Activated CD4-positive, alpha-beta T cell treated with anti-CD3 and anti-CD28 coated beads for 24 hours (primary cell): ENCODE results near the gene RCAN1.
"Not testable (repeated sequence)": the region's sequence is repeated elsewhere in the genome, so short reads cannot be mapped to it uniquely, and the experiment has no call there.

Source experiments
- DNase-seq, 2 donors: peaks; one replicate each; pipeline ENCODE4 v3.0.0-alpha.2; 2020; ENCODE audit warnings: low read depth in 2 of 2

The RCAN1 gene

DNA sequence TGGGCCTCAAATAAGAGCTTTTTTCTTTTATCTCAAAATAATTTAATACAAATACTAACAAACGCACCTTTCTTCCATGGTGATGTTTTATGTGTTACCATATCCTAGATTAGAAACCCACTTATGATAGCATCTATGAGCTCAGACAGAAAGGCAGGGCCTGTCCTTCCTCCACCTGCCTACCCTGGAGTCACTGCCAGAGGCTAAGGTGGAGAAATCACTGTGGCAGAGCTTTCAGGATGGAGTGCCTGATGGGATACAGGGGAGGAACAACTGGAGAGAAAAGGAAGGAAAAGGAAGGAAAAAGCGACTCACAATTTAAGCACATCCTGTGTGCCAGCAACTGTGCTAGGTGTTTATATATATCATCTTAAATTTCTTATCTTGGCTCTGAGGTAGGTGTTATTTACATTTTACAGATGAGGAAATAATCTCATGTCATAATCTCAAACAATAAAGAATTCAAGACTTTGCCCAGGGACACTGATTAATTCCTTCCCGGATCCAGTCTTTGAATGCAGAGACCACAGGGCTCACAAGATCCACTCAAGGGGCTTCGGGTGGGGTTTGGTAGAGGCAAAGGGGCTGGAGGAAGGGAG, 45.4 kb downstream of the RCAN1 start:
- no peak for DNase-seq

DNA sequence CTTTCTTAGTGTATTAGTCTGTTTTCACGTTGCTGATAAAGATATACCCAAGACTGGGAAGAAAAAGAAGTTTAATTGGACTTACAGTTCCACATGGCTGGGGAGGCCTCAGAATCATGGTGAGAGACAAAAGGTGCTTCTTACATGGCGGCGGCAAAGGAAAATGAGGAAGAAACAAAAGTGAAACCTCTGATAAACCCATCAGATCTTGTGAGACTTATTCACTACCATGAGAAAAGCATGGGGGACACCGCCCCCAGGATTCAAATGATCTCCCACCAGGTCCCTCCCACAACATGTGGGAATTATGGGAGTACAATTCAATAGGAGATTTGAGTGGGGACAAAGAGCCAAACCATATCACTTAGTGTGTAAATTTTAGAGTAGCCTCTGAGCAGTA, 46.1 kb downstream of the RCAN1 start:
- DNase-seq: not testable (repeated sequence)

- DNase-seq: no peak
Measured at GRCh38 chr21:34567604-34568155, 47.2 kb downstream of the RCAN1 start.

DNA sequence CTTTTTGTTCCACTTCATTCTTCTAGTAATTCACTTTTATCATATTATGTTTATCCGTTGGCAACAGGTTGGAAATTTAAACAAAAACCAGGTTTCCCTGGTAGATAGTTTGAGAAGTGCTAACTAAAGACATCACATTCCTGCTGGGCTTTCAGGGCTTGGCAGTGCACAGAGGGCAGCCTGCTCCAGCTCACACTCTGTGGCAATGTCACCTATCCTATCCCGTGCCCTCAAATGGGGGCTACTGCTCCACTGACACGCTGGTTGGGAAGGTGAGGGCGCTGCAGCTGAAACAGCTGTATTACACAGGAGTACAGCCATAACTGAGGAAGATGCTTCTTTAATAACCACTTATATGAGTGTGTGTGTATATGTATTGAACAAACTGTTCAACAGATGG, 49.7 kb downstream of the RCAN1 start:
- DNase-seq: no peak

GRCh38 chr21:34563370-34563769, 51.5 kb downstream of the RCAN1 start:
- not testable (repeated sequence) for DNase-seq

- no peak for DNase-seq
Measured at GRCh38 chr21:34561806-34562205, 53.1 kb downstream of the RCAN1 start.

- no peak for DNase-seq
Measured at GRCh38 chr21:34560609-34561008, 54.3 kb downstream of the RCAN1 start.

- no peak for DNase-seq
Measured at GRCh38 chr21:34560021-34560420, 54.9 kb downstream of the RCAN1 start.

DNA sequence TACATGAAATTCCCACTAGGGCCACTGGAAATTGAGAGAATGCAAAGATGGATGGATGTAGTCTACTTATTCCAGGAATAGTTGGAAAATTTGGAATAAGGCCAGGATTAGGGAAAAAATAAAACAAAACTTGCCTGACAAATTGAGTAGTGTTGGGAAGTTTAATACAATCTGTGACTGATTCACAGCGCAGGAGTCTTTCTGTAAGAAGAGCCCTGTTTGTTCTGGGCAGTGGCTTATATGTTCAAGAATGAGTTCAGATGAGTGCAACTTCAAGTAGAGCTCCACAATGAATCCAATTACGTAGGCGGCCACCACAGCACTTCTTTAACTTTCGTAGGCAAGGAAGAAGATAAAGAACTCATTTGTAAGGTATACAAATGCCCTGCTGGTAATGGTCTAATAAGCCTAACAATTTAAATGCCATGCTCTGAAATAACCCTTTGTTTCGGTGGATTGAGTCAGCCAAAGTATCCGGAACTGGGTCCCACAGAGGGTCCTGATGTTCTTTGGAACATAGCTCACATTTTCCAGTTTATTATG, 55.8 kb downstream of the RCAN1 start:
- DNase-seq: no peak

DNA sequence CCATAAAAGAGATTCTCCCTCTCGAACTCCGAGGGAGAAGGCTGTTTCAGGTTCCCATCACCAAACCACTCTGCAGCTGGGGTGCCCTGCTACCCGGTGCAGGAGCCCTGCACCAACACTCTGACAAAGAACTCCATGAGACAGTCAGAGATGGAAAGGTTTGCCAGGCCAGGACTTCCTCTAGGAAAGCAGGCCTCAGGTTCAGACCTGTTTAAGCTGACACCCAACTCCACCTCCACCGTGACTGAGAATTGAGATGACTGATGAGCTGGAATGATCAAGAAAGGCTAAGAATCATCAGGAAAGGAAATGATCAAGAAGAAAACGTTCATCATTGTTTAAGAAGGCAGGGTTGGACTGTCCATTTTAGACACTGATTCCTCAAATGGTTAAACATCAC, 56.7 kb downstream of the RCAN1 start:
- no peak for DNase-seq

DNA sequence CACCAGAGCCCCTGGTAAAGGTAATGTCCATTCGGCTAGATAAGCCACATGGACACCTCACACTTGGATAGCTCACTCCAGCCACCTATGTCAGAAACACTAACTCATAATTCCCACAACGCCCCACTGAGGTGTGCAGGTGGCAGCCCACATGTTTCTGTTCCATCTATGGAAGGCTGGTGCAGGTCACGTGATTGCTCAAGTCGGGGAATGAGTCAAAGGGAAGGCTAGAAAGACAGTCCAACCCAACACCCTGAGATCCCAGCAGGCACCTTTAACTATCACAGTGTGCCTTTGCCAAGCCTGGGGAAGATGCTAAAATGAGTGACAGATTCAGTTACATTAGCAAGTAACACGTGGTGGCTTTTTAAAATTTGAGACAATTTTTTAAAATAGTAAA, 57.7 kb downstream of the RCAN1 start:
- DNase-seq: no peak

DNA sequence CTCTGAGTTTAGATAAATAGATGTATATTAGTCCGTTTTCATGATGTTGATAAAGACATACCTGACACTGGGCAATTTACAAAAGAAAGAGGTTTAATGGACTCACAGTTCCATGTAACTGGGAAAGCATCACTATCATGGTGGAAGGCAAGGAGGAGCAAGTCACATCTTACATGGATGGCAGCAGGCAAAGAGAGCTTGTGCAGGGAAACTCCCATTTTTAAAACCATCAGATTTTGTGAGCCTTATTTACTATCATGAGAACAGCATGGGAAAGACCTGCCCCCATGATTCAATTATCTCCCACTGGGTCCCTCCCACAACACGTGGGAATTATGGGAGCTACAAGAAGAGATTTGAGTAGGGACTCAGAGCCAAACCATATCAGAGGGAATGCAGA, 60.2 kb downstream of the RCAN1 start:
- not testable (repeated sequence) for DNase-seq

GRCh38 chr21:34554227-34554626, 60.7 kb downstream of the RCAN1 start:
- DNase-seq: no peak

DNA sequence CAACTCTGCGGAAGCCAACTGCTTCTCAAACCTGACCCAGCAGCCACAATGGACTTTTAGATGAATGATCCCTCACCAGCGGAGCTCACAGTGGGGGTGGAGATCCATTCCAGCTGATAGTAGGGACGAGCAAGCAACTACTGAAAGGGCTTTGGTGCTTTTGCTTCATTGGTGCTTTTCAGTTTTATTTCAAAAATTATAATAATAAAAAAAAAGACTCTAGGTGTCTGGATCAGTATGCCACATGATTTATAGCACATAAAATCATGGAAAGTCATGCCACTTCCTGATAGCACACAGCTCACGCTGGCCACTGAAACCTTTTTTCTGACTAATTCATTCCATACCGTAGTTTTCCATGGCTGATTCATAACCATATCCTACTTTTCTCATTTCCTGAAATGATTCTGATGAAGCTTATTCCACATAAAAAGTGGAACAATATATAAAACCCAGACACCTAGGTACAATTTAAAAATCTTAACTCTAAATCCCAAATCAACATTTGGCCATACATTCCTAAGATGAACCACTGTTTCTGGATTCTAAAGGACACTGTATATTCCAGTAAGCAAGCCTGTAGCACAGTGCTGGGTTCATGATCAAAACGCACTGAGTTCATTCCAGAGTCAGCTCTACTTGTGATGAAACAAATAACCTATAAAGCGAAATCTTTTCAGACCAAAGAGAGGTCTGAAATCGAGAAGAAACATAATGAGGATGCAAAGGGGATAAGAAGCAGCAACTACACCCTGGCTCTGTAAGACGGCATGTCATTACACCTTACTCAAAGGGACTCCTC, 61.6 kb downstream of the RCAN1 start:
- DNase-seq: no peak

DNA sequence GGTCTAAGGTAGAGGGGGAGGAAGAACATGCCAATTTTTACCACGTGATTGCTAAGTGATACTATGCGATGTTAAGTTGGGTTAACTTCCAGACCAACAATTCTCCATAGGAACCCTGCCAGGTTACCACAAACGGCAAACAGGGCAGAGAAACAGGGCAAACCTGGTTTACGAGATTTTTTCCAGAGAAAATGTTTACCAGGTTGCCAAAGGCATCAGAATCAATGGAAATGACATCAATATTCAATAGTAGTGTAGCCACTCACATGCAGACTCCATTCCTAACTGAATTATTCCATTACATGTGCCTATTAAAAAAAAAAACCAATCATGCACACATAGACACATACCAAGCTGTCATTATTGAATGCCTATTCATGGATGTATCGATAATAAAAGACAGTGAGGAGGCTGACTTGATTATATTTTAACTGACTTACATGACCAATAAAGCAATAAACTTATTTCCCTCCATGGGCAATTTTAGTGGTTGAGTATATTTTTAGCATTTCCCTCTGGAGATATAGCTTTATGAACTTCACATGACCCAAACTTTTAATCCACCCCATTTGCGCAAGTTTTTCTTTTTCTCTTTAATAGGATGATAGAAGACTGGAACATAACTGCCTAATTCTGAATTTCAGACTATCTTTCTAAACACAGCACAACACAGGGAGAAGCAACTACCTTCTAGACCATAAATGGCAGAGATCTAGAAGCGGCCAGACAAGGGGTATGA, 62.4 kb downstream of the RCAN1 start:
- DNase-seq: no peak

GRCh38 chr21:34550182-34550799, 64.6 kb downstream of the RCAN1 start:
- no peak for DNase-seq

DNA sequence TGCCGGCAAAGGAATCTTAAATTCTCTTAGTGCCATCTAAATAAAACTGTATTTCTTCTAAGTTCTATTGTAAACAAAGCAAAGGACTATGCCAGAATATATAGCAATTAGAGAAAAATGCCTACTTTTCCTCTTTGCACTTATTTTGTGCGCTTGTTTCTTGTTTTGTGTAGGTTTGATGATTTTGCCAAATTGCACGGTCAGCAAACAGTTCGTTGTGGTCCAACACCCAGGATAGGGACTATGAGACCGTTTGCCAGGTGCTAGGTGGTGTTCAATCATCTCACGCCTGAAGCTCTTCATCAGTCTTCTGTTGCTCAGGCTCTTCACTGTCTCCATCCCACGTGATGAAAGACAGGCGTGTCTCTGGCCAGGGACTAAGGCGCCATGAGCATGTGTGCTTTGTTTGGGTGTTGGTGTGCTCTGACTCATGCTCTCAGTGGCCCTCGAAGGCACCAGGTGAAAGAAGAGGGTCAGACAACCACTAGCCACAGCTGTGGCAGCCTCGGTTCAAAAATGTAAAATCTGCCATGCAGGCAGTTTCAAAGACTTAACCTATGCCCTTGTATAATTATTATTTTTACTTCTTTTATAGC, 66.0 kb downstream of the RCAN1 start:
- no peak for DNase-seq

- no peak for DNase-seq
Measured at GRCh38 chr21:34546542-34546941, 68.4 kb downstream of the RCAN1 start.

DNA sequence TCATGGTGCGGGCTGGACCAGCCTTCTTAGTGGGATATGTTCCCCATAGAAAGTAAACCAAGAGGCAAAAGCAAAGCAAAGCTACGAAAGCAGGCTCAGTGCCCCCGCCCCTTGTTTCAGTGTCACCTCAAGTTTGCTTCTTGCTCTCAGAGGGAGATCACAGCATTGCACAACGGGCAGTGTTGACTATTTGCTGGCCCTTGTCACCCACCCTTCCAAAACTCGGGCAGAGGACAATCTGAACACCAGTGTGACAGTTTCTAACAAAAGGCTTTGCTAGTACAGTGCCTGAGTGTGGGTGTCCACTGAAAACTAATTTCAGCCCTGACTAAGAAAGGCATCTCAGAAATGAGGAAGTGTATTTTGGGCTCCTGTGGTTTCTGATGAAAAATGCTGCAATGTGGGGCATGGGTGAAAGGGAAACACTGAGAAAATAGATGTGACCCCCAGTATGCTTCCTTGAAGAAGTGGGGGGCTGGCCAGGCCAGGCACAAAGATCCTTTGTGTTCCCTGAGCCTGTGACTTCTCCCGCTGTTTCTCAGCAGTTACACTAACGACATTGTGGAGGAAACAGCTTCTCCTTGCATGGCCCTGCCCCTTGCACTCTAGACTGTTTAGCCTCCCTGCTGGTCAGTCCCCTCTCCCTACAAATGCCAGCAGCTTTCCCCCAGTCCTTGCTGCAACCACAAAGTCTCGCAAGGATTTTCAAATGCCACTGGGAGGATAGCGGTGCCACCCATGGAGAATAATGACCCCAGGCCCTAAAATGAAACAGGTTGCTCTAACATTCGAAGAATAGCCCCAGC, 69.6 kb downstream of the RCAN1 start:
- no peak for DNase-seq

- peak; percentile 9 to 26 for DNase-seq
Measured at GRCh38 chr21:34544032-34544496, 70.8 kb downstream of the RCAN1 start.
